T-helper 9 cell (primary cell): Measurements from ENCODE around the gene MBD5.

ENCODE experiments used
- DNase-seq: peaks from one replicate; pipeline ENCODE4 v3.0.0-alpha.2; 2020

The MBD5 gene

GRCh38 chr2:148553332-148553887 lies 532.5 kb downstream of the MBD5 start:
- no peak for DNase-seq

- DNase-seq, result no peak
These were observed 533.8 kb downstream of the MBD5 start for GRCh38 chr2:148554459-148555247.

GRCh38 chr2:148555622-148556294 lies 534.9 kb downstream of the MBD5 start:
- DNase-seq, result no peak

GRCh38 chr2:148557844-148558436 lies 537.0 kb downstream of the MBD5 start:
- DNase-seq, result no peak

- DNase-seq, result no peak
These were observed 539.6 kb downstream of the MBD5 start for GRCh38 chr2:148560496-148560895.

GRCh38 chr2:148561389-148561788 lies 540.5 kb downstream of the MBD5 start:
- DNase-seq, result no peak

GRCh38 chr2:148565272-148565894 lies 544.5 kb downstream of the MBD5 start:
- DNase-seq, result no peak
